Epithelial cell of esophagus (primary cell): ENCODE measurements around the gene PNMA6F.

Source experiments
- DNase-seq: peaks from one replicate; pipeline ENCODE4 v3.0.0; 2010; ENCODE audit warnings: low read depth
- H3K4me3 ChIP-seq: 2 replicates; pipeline ENCODE4 v1.5.1; 2011; ENCODE audit warnings: mild to moderate bottlenecking, low read length, control low read depth
- TF ChIP-seq, protein P1 (sequence below): IDR thresholded peaks from 2 replicates; pipeline ENCODE4 v1.5.1; 2011; ENCODE audit warnings: low read depth, mild to moderate bottlenecking, low read length, control low read depth, inconsistent platforms; ENCODE audit not compliant: insufficient read depth; ENCODE audit errors: missing control alignments

Gene PNMA6F

DNA sequence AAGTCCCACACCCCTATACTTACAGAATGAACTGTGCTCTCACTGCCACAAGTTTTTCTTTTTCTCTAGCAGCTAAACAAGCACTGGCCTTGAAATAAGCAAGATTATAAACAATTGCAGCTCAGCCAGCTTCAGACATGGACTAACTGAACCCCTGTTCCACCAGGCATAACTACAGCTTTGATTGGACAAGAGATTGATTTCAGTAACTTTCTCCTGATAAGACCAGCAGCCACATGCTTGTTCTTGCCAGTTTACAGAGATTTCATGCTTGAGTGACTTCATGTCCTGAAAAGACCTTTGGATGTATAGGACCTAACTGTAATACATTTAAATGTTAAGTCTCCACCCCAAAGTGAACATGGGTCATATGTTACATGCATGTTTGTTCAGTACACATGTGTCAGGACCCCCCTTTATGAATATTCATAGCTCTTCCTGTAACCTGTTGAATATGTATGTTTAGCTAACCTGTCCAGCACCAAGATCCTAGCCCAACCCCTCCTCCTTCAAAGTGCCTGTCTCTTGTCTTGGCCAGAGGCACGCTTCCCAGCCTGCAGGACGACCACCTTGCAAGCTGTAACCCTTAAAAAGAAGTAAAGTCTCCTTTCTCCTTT lies 40.3 kb upstream of the PNMA6F start:
- TF ChIP-seq, protein P1, sequence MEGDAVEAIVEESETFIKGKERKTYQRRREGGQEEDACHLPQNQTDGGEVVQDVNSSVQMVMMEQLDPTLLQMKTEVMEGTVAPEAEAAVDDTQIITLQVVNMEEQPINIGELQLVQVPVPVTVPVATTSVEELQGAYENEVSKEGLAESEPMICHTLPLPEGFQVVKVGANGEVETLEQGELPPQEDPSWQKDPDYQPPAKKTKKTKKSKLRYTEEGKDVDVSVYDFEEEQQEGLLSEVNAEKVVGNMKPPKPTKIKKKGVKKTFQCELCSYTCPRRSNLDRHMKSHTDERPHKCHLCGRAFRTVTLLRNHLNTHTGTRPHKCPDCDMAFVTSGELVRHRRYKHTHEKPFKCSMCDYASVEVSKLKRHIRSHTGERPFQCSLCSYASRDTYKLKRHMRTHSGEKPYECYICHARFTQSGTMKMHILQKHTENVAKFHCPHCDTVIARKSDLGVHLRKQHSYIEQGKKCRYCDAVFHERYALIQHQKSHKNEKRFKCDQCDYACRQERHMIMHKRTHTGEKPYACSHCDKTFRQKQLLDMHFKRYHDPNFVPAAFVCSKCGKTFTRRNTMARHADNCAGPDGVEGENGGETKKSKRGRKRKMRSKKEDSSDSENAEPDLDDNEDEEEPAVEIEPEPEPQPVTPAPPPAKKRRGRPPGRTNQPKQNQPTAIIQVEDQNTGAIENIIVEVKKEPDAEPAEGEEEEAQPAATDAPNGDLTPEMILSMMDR: no peak
- H3K4me3 ChIP-seq: no peak overlapping the region
- no peak for DNase-seq

DNA sequence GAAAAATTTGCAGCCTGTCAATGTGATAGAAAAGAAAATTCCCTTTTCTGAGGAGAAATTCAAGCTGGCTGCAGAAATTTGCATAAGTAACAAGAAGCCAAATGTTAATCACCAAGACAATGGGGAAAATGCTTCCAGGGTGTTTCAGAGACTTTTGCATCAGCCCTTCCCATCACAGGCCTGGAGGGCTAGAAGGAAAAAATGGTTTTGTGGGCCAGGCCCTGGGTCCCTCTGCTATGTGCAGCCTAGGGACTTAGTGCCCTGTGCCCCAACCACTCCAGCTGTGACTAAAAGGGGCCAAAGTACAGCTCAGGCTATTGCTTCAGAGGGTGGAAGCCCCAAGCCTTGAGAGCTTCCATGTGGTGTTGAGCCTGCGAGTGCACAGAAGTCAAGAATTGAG lies 36.3 kb upstream of the PNMA6F start:
- TF ChIP-seq, protein P1: no peak
- no peak overlapping the region for H3K4me3 ChIP-seq
- DNase-seq: no peak

DNA sequence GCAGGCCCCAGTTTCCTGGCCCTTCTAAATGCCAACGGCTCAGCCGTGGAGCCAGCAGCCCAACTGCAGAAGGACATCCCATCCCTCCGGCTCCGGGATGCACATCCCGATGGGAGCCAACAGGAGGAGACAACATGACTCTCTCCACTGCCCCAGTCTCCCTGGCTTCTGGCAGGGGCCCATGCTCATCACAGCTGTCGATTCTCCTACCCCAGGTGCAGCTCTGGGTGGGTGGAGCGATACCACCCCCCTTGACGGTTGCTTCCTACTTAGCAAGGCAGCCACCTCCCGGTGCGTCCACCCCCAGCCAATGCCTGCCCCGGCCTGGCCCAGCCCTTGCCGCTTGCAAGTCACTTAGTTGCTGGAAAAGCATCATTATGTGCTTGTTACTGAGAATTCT lies 31.8 kb upstream of the PNMA6F start:
- H3K4me3 ChIP-seq: no peak overlapping the region
- TF ChIP-seq, protein P1: no peak
- no peak for DNase-seq

DNA sequence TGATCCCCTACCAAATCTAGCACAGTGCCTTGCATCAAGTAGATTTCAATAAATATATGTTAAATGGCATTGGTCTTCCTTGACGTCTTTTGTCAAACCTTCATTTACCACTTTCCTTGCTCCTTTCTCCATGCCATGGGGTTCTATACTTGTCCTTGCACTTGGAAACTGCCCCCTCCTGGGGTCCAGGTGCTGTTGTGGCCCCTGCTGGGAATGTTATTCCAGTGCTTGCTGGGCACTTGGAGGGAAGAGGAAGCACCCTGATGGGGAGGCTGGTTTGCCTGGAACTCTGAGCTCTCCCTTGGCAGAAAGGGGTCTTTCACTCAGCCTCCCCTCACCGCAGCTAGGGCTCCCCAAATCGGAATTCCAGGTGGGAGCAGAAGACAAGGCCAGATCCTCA lies 31.3 kb upstream of the PNMA6F start:
- TF ChIP-seq, protein P1: no peak
- DNase-seq: no peak
- no peak overlapping the region for H3K4me3 ChIP-seq

DNA sequence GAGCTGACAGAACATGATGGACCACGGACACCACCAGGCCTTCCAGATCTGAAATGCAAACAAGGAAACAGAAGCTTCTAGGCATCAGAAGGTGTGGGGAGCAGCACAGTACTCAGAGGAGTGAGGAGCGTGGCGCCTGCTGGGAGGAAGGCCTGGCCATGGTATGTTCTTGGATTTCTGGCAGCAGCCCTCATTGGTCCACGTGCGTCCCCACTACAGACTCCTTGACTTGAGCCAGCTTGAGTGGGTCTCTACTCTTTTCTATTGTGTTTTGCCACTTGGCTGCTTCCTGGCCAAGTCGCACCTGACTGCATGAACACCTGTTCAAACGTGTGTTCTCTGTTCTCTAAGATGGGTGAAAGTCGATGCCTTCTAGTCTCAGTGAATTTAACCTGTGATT lies 30.4 kb upstream of the PNMA6F start:
- H3K4me3 ChIP-seq: no peak overlapping the region
- TF ChIP-seq, protein P1: no peak
- DNase-seq: no peak

DNA sequence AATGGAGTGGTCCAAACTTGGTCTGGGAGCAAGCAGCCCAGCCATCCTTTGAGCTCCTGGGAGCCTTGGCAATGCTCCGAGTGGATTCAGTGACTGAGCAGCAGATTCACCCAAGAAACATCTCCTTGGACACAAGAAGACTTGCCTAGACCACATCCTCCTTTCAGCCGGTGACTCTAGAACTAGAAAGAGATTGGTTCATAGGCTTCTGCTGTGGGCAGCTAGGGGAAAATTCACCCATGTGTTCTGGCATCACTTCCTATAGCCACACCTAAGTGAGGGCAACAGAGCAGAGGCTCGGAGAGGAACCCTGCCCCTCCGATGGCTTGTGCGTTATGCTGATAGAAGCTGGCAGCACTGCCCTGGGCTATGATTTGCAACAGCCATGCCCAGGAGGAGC lies 28.4 kb upstream of the PNMA6F start:
- no peak for DNase-seq
- no peak overlapping the region for H3K4me3 ChIP-seq
- TF ChIP-seq, protein P1: no peak

DNA sequence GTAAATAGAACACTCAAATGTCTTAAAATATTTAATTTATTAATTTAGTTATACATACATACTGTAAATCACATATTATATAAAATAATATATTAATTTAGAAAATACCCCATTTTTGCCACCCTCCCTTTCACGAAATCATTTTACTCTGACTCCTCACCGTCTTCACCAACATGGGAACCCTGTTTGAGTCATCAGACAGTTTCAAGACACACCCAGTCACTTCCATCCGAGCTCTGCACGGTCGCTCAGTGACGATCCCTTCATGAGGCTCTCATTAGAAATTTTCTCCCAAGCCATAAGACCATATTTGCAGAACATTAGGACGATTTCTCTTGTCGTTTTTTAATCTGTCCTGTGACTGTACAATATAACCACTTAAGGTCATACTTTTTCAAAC lies 26.9 kb upstream of the PNMA6F start:
- TF ChIP-seq, protein P1: no peak
- DNase-seq: no peak
- H3K4me3 ChIP-seq: no peak overlapping the region
